Adrenal gland (tissue), 5 donors: ENCODE data around the gene SLF2.

Source experiments
- POLR2A ChIP-seq, 2 donors: fragments of 450-650 bp; IDR thresholded peaks; one replicate each; pipeline ENCODE4 v1.6.1; 2017; ENCODE audit warnings: antibody characterized with exemption in 2 of 2, mild to moderate bottlenecking in 2 of 2, moderate library complexity in 1 of 2
- TF ChIP-seq, protein P1 (sequence below), 6 experiments: fragments of 450-650 bp in 4 of 6; fragments of 200-600 bp in 2 of 6; sonication (generic) in 1 of 6; IDR thresholded peaks; 1 replicate in 5 of 6; 2 replicates in 1 of 6; pipeline versions ENCODE4 v1.5.1 to v1.8.0; 2016 to 2021; ENCODE audit warnings: antibody characterized with exemption in 6 of 6, mild to moderate bottlenecking in 2 of 6, moderate library complexity in 1 of 6
- donor health status: DM: no; HTN: no; CAD: no.

DNA sequence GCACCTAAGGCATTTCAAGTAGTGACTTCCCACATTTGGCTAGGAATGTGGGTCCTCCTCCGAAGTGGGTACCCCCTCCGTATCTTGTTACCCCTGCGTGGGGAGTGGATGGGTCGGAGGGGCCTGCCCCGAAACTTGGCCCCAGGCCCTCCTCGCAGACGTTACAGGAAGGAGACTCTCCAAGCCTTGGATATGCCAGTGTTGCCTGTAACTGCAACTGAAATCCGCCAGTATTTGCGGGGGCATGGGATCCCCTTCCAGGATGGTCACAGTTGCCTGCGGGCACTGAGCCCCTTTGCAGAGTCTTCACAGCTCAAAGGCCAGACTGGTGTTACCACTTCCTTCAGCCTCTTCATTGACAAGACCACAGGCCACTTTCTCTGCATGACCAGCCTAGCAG lies 75.4 kb downstream of the SLF2 start:
- TF ChIP-seq, protein P1, sequence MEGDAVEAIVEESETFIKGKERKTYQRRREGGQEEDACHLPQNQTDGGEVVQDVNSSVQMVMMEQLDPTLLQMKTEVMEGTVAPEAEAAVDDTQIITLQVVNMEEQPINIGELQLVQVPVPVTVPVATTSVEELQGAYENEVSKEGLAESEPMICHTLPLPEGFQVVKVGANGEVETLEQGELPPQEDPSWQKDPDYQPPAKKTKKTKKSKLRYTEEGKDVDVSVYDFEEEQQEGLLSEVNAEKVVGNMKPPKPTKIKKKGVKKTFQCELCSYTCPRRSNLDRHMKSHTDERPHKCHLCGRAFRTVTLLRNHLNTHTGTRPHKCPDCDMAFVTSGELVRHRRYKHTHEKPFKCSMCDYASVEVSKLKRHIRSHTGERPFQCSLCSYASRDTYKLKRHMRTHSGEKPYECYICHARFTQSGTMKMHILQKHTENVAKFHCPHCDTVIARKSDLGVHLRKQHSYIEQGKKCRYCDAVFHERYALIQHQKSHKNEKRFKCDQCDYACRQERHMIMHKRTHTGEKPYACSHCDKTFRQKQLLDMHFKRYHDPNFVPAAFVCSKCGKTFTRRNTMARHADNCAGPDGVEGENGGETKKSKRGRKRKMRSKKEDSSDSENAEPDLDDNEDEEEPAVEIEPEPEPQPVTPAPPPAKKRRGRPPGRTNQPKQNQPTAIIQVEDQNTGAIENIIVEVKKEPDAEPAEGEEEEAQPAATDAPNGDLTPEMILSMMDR (IDR thresholded peaks at IDR 0.05), result no peak
- TF ChIP-seq POLR2A (IDR thresholded peaks at IDR 0.05), result no peak
